Activated T-helper 9 cell treated with anti-CD3 and anti-CD28 coated beads, Interleukin-2, amount 50 U/mL, for 16 hours (primary cell): Measurements from ENCODE around the gene DOK5.
"Not testable (repeated sequence)": the region's sequence is repeated elsewhere in the genome, so short reads cannot be mapped to it uniquely, and the experiment has no call there.

Experiments used
- DNase-seq: peaks from one replicate; pipeline ENCODE4 v3.0.0-alpha.2; 2020; ENCODE audit warnings: low read depth

Gene DOK5

GRCh38 chr20:54475334-54476168, at the start of gene DOK5:
TSS of gene DOK5 (plus strand) at chr20:54475593. CDS start at chr20:54475947, 354 bp downstream.
- DNase-seq = no peak

DNA sequence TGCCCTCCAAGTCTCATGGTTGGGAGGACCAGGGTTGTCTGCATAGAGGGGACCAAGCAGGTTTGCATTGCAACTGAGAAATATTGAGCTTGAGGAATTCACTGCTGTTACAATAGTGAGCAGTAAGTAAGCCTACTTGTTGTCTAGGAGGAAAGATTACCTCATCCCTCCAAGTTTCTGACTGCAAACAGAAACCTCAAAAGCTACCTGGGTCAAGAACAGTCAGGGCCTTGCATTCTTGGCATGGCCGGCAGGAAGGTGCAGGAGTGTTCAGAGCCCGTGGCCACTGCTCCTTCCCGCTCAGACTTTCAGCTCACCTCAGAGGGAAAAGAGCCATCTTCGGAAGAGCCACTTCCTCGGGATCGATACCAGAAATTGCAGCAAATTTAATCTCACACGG, 46.0 kb upstream of the DOK5 start:
- no peak for DNase-seq

GRCh38 chr20:54431156-54431944, 44.0 kb upstream of the DOK5 start:
- DNase-seq = no peak

GRCh38 chr20:54432966-54433365, 42.4 kb upstream of the DOK5 start:
- DNase-seq = no peak

GRCh38 chr20:54433636-54434035, 41.8 kb upstream of the DOK5 start:
- no peak for DNase-seq

DNA sequence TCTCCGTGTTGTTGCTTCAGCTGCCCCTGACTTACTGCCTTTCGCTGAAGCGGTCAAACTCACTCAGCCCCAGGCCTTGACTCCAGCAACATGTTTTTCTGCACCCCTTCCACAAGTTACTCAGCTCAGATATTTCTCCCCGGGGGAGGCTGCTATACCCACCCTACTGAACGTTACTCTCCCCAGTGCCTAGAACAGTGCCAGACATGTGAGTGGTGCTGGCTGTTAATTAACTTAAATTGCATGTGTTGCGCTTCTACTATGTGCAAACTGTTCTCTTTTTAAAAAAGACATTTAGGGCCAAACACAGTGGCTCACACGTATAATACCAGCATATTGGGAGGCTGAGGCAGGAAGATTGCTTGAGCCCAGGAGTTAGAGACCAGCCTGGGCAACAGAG, 41.2 kb upstream of the DOK5 start:
- no peak for DNase-seq

- no peak for DNase-seq
Measured at GRCh38 chr20:54435015-54435414, 40.4 kb upstream of the DOK5 start.

GRCh38 chr20:54436410-54436809, 39.0 kb upstream of the DOK5 start:
- not testable (repeated sequence) for DNase-seq

DNA sequence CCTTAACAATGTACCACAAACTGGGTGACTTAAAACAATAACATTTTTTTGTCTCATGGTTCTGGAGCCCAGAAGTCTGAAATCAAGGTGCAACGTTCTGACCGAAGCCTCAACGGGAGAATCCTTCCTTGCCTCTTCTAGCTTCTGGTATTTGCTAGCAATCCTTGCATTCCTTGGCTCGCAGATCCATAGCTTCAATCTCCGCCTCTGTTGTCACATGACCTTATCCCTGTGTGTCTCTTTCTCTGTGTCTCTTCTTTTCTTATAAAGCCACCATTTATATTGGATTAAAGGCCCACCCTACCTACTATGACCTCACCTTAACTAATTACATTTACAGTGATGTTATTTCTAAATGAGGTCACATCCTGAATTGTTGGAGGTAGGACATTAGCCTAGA, 37.2 kb upstream of the DOK5 start:
- DNase-seq = no peak

DNA sequence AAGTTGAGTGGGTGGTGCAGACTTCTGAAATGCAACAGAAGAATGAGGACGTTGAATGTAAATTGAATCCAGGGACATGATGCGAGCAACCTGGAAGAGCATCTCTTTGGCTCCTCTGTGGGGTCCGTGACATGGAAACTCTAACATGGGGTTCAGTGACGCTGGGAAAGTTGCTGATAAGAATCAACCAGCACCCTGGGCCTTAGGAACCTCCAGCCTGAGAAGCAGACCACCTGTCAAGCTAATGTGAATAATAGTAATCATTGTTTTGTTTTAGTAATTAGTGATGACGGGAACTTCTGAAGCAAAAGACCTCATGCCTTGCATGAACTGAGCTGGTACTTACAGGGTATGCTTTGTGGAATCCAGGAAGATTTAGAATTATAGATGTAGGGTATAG, 25.2 kb upstream of the DOK5 start:
- no peak for DNase-seq

- no peak for DNase-seq
Measured at GRCh38 chr20:54451171-54451570, 24.2 kb upstream of the DOK5 start.

DNA sequence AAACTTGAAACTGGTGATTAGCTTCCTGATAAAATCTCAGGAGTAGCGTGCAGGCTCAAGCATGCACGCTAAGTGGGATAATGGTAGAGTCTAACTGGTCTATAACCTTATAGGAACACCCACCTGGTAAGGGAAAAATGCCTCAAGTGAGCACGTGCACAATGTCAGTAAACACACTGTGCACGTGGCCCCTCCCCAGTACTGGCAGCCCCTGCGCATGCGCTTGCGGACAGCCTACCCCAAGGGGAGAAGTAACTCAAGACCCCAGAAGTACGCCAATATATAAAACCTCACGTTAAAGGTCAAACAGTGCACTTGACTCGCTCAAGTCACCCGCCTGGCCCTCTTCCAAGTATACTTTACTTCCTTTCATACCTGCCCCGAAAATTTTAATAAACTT, 23.1 kb upstream of the DOK5 start:
- no peak for DNase-seq

- no peak for DNase-seq
Measured at GRCh38 chr20:54454982-54455381, 20.4 kb upstream of the DOK5 start.

GRCh38 chr20:54456423-54456822, 19.0 kb upstream of the DOK5 start:
- DNase-seq = no peak

GRCh38 chr20:54456961-54457360, 18.4 kb upstream of the DOK5 start:
- DNase-seq = no peak

- DNase-seq = no peak
Measured at GRCh38 chr20:54458219-54458618, 17.2 kb upstream of the DOK5 start.

DNA sequence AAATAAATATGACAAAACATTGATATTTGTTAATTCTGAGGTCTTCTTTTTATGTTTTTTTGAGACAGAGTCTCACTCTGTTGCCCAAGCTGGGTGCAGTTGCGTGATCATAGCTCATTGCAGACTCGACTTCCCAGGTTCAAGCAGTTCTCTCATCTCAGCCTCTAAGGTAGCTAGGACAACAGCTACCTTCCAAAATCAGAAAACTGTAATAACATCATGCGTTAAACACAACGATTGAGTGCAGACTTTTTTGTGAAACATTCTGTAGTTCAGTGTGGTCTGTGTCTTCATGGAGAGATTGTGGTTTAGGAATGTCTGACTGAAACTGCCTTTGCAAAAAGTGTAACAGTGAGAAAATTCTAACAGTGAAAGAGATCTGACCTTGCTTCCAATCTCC, 16.1 kb upstream of the DOK5 start:
- DNase-seq = no peak

DNA sequence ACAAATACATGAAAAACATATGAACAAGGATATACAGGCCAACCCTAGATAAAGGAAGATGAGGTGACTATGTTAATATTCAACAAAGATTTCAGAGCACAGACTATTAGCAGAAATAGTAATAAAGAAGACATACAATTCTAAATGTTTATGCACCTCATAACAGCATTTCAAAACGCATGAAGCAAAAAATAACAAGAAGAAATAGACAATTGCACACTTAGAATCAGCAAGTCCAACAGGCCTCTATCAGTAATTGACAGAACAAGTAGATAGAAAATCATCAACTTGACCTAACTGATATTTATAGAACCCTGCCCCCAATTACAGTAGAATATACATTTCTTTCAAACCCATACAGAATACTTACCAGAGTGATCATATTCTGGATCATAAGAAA, 11.4 kb upstream of the DOK5 start:
- no peak for DNase-seq

DNA sequence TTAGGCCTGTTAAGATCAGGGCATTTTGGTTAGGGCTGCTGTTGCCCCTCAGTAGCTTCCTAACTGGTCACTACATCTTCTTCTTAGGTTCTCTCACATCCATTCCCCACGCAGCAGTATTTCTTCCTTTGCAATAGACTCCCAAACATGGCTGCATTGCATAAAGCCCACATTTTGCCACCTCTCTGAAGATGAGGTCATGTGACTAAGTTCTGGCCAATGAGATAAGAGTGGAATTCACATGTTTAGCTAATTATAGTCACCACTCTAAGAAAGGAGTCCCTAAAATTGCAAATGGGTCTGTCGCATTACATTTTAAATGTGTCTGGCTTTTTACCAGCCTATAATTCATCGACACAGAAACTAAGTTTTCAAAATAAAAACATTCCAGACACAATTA, 9.3 kb upstream of the DOK5 start:
- no peak for DNase-seq

GRCh38 chr20:54467622-54468021, 7.8 kb upstream of the DOK5 start:
- DNase-seq = no peak

- DNase-seq = no peak
Measured at GRCh38 chr20:54468082-54468481, 7.3 kb upstream of the DOK5 start.

DNA sequence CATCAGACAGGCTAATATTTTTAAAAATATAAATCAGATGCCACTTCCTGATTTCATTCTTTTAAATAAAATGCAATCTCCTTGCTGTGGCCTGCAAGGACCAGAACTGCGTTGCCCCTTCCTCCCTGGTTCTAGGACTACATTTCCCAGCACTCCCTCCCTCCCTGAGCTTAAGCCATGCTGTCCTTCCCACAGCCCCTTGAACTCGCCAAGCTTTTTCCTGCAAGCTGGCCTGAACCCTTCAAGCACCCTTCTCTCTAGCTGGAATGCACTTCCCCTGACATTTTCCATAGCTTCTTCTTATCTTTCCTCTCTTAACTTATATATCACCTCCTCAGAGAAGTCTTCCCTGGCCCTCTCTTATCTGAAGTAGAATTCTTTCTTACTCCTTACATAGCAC, 6.1 kb upstream of the DOK5 start:
- no peak for DNase-seq

GRCh38 chr20:54469952-54470351, 5.4 kb upstream of the DOK5 start:
- no peak for DNase-seq
